Vagina (tissue), 2 donors: ENCODE results near the gene TAGAP.

Source experiments
- CTCF ChIP-seq, 3 experiments: fragments of 450-650 bp in 2 of 3; fragments of 200-600 bp in 1 of 3; sonication (generic) in 1 of 3; IDR thresholded peaks; one replicate each; pipeline ENCODE4 v1.5.1; 2017 to 2019; ENCODE audit warnings: antibody characterized with exemption in 3 of 3, mild to moderate bottlenecking in 2 of 3, moderate library complexity in 2 of 3
- POLR2A ChIP-seq, 2 donors: fragments of 450-650 bp; IDR thresholded peaks; one replicate each; pipeline ENCODE4 v1.6.1; 2017; ENCODE audit warnings: antibody characterized with exemption in 2 of 2, mild to moderate bottlenecking in 2 of 2, moderate library complexity in 2 of 2
- POLR2AphosphoS5 ChIP-seq, 2 donors: sonication (generic); formaldehyde crosslinking; IDR thresholded peaks; one replicate each; pipeline ENCODE4 v1.9.0; 2017; ENCODE audit warnings: antibody characterized with exemption in 2 of 2, mild to moderate bottlenecking in 2 of 2, low read depth in 1 of 2; ENCODE audit not compliant: insufficient read depth in 1 of 2

- TF ChIP-seq POLR2AphosphoS5 (IDR thresholded peaks at IDR 0.05; ENCODE audit: insufficient read depth in 1 of 2, low read depth in 1 of 2): no peak
- no peak for TF ChIP-seq CTCF (IDR thresholded peaks at IDR 0.05)
- no peak for TF ChIP-seq POLR2A (IDR thresholded peaks at IDR 0.05)
Observed at GRCh38 chr6:159080217-159080976, 35.6 kb upstream of the TAGAP start.
